Gastroesophageal sphincter (tissue), 3 donors: ENCODE data around the gene PRDM16.

ENCODE experiments used
- CTCF ChIP-seq, 4 experiments: fragments of 200-600 bp in 2 of 4; fragments of 450-650 bp in 2 of 4; sonication (generic) in 1 of 4; IDR thresholded peaks; one replicate each; pipeline ENCODE4 v1.5.1; 2017 to 2019; ENCODE audit warnings: antibody characterized with exemption in 4 of 4, mild to moderate bottlenecking in 2 of 4, moderate library complexity in 2 of 4
- EP300 ChIP-seq: sonication (generic); formaldehyde crosslinking; IDR thresholded peaks from one replicate; pipeline ENCODE4 v1.6.1; 2017; ENCODE audit warnings: antibody characterized with exemption, mild to moderate bottlenecking
- POLR2A ChIP-seq, 2 donors: fragments of 450-650 bp; IDR thresholded peaks; one replicate each; pipeline ENCODE4 v1.6.1; 2017; ENCODE audit warnings: antibody characterized with exemption in 2 of 2, mild to moderate bottlenecking in 2 of 2, moderate library complexity in 1 of 2
- POLR2AphosphoS5 ChIP-seq: sonication (generic); formaldehyde crosslinking; IDR thresholded peaks from one replicate; pipeline ENCODE4 v1.6.1; 2017; ENCODE audit warnings: antibody characterized with exemption

GRCh38 chr1:3438661-3439180, 369.7 kb downstream of the PRDM16 start:
- no peak for TF ChIP-seq EP300
- no peak for TF ChIP-seq POLR2A (IDR thresholded peaks at IDR 0.05)
- no peak for TF ChIP-seq CTCF (IDR thresholded peaks at IDR 0.05)
- no peak for TF ChIP-seq POLR2AphosphoS5
